ENCODE results near the gene GRIA4. TPM values are rescaled to one million over a fixed set of nuclear protein-coding genes. Genes with fewer than 3 reads are reported as not detected.

GRIA4 gene
- total RNA-seq, 1 donor from 2014 or later = not detected

DNA sequence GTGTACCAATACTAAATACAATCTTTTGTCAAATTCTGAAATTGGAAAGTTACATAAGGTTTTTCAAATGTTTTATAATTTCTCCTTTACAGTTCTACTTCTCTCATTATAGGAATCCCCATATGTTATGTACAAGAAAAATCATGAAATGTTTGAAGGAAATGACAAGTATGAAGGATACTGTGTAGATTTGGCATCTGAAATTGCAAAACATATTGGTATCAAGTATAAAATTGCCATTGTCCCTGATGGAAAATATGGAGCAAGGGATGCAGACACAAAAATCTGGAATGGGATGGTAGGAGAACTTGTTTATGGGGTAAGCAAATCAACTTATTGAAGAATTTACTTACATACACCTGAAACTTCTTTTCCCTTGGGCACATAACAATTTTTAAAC, 308.7 kb downstream of the GRIA4 start:
- Histone ChIP-seq H3K4me3 (no peak overlapping the region), H3K27me3 (ENCODE audit: low read depth) (no peaks in the 10 kb centered on the region), H3K4me1 (no peaks in the 10 kb centered on the region), H3K36me3 (no peaks in the 10 kb centered on the region), H3K9me3 (replicated peaks) (no peaks in the 10 kb centered on the region), H3K27ac (replicated peaks) (no peak overlapping the region)
- intact Hi-C loops (cut with micrococcal nuclease) = no loop called here
- no peak for TF ChIP-seq CTCF (IDR thresholded peaks at IDR 0.05; ENCODE audit: borderline replicate concordance)
- no peak for DNase-seq

- H3K27me3 ChIP-seq (ENCODE audit: low read depth) = no peaks in the 10 kb centered on the region
- no peaks in the 10 kb centered on the region for H3K4me1 ChIP-seq
- TF ChIP-seq CTCF (IDR thresholded peaks at IDR 0.05; ENCODE audit: borderline replicate concordance) = no peak
- H3K9me3 ChIP-seq (replicated peaks) = no peaks in the 10 kb centered on the region
- intact Hi-C loops (cut with micrococcal nuclease) = no loop called here
- H3K36me3 ChIP-seq = no peaks in the 10 kb centered on the region
- DNase-seq = no peak
- no peak overlapping the region for H3K27ac ChIP-seq (replicated peaks)
- H3K4me3 ChIP-seq = no peak overlapping the region
Observed at GRCh38 chr11:105923252-105923651, 313.4 kb downstream of the GRIA4 start.

GRCh38 chr11:105923807-105924206, 313.9 kb downstream of the GRIA4 start:
- DNase-seq = no peak
- intact Hi-C loops (cut with micrococcal nuclease) = no loop called here
- Histone ChIP-seq H3K4me1 (no peaks in the 10 kb centered on the region), H3K4me3 (no peak overlapping the region), H3K36me3 (no peaks in the 10 kb centered on the region), H3K27ac (replicated peaks) (no peak overlapping the region), H3K9me3 (replicated peaks) (no peaks in the 10 kb centered on the region), H3K27me3 (ENCODE audit: low read depth) (no peaks in the 10 kb centered on the region)
- no peak for TF ChIP-seq CTCF (IDR thresholded peaks at IDR 0.05; ENCODE audit: borderline replicate concordance)

GRCh38 chr11:105929084-105929955, 319.4 kb downstream of the GRIA4 start:
- intact Hi-C loops (cut with micrococcal nuclease) = no loop called here
- Histone ChIP-seq H3K27ac (replicated peaks) (no peak overlapping the region), H3K4me3 (no peak overlapping the region), H3K36me3 (no peaks in the 10 kb centered on the region), H3K27me3 (ENCODE audit: low read depth) (no peaks in the 10 kb centered on the region), H3K9me3 (replicated peaks) (no peaks in the 10 kb centered on the region), H3K4me1 (no peaks in the 10 kb centered on the region)
- no peak for DNase-seq
- no peak for TF ChIP-seq CTCF (IDR thresholded peaks at IDR 0.05; ENCODE audit: borderline replicate concordance)

DNA sequence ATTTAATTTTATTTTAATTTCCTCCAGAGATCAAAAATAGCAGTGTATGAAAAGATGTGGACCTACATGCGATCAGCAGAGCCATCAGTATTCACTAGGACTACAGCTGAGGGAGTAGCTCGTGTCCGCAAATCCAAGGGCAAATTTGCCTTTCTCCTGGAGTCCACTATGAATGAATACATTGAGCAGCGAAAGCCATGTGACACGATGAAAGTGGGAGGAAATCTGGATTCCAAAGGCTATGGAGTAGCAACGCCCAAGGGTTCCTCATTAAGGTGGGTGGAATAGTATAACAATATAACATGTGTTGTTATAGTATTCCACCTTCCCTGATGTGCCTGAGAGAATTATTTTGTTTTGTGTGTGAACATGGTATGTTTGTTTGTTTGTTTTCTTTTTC, 323.8 kb downstream of the GRIA4 start:
- Histone ChIP-seq H3K4me1 (no peaks in the 10 kb centered on the region), H3K27me3 (ENCODE audit: low read depth) (no peaks in the 10 kb centered on the region), H3K9me3 (replicated peaks) (no peaks in the 10 kb centered on the region), H3K36me3 (no peaks in the 10 kb centered on the region), H3K4me3 (no peak overlapping the region), H3K27ac (replicated peaks) (no peak overlapping the region)
- no peak for TF ChIP-seq CTCF (IDR thresholded peaks at IDR 0.05; ENCODE audit: borderline replicate concordance)
- DNase-seq = no peak
- intact Hi-C loops (cut with micrococcal nuclease) = no loop called here

All from left ventricle myocardium inferior (tissue), 1 donor.